Caco-2 (cell line): ENCODE results near the gene FOXL3. TPM values are rescaled to one million over a fixed set of nuclear protein-coding genes. Genes with fewer than 3 reads are reported as not detected.

Source experiments
- BruUV-seq: library from RNA; stranded (reverse); fragments of 400-500 nt; replicated peaks from 2 replicates; lab custom pipeline; 2021; lab: Mats Ljungman, UMichigan
- CTCF ChIA-PET: fragments of 300-600 bp; sonication (Branson Sonifier 250); formaldehyde crosslinking; loops from one replicate; lab custom pipeline; 2022; ENCODE audit warnings: antibody characterized with exemption; lab: Charles Lee
- POLR2A ChIA-PET: fragments of 300-600 bp; sonication (Branson Sonifier 250); formaldehyde crosslinking; loops from one replicate; lab custom pipeline; 2022; ENCODE audit warnings: antibody characterized with exemption; lab: Charles Lee
- DNase-seq, 2 experiments: peaks; one replicate each; pipeline versions ENCODE4 v3.0.0 to v3.0.0-alpha.2; 2020 to 2022
- H3K27me3 ChIP-seq: replicated peaks from 2 replicates; pipeline ENCODE4 v1.6.0; 2011; ENCODE audit warnings: low read length; ENCODE audit not compliant: control insufficient read depth, insufficient read depth
- H3K36me3 ChIP-seq: 2 replicates; pipeline ENCODE4 v1.5.1; 2011; ENCODE audit warnings: low read length; ENCODE audit not compliant: control insufficient read depth, insufficient read depth
- H3K4me1 ChIP-seq: fragments of 250-450 bp; sonication (Bioruptor Pico); 2 replicates; pipeline ENCODE4 v1.5.1; 2020; ENCODE audit warnings: mild to moderate bottlenecking
- H3K4me3 ChIP-seq: 2 replicates; pipeline ENCODE4 v1.5.1; 2011; ENCODE audit warnings: low read depth, mild to moderate bottlenecking, control low read depth, low read length
- H3K9me3 ChIP-seq: fragments of 250-450 bp; sonication (Bioruptor Pico); 2 replicates; pipeline ENCODE4 v1.5.1; 2020; ENCODE audit warnings: mild to moderate bottlenecking, moderate library complexity
- H3K27ac Mint-ChIP-seq: one replicate; pipeline ENCODE4 v1.8.0; 2022; ENCODE audit warnings: mixed read lengths; ENCODE audit not compliant: unreplicated experiment
- H3K27me3 Mint-ChIP-seq: one replicate; pipeline ENCODE4 v1.8.0; 2022; ENCODE audit warnings: mixed read lengths; ENCODE audit not compliant: insufficient read depth, unreplicated experiment
- H3K36me3 Mint-ChIP-seq: one replicate; pipeline ENCODE4 v1.8.0; 2022; ENCODE audit warnings: mild to moderate bottlenecking, mixed read lengths; ENCODE audit not compliant: insufficient read depth, unreplicated experiment
- H3K4me1 Mint-ChIP-seq: one replicate; pipeline ENCODE4 v1.8.0; 2022; ENCODE audit warnings: low read depth, mixed read lengths; ENCODE audit not compliant: unreplicated experiment
- H3K4me3 Mint-ChIP-seq: one replicate; pipeline ENCODE4 v1.8.0; 2022; ENCODE audit warnings: mild to moderate bottlenecking, moderate library complexity, mixed read lengths; ENCODE audit not compliant: unreplicated experiment
- H3K9me3 Mint-ChIP-seq: one replicate; pipeline ENCODE4 v1.8.0; 2022; ENCODE audit warnings: mixed read lengths; ENCODE audit not compliant: unreplicated experiment
- intact Hi-C: fragments of 100-400 bp; cut with micrococcal nuclease; formaldehyde crosslinking; loops from one replicate; pipeline ENCODE4 v1.10.0; 2022; ENCODE audit not compliant: unreplicated experiment
- total RNA-seq: library from RNA; stranded (reverse); gene quantifications from 2 replicates; pipeline ENCODE4 v1.2.3, GENCODE V29; 2022
- TF ChIP-seq, protein P1 (sequence below), 2 experiments: fragments of 200-600 bp in 1 of 2; IDR thresholded peaks; 1 replicate in 1 of 2; 2 replicates in 1 of 2; pipeline versions ENCODE4 v1.5.1 to v1.8.0; 2011 to 2022; ENCODE audit warnings: antibody characterized with exemption in 1 of 2, control low read depth in 1 of 2, inconsistent platforms in 1 of 2, low read depth in 1 of 2, low read length in 1 of 2, mild to moderate bottlenecking in 1 of 2, moderate library complexity in 1 of 2; ENCODE audit not compliant: insufficient read depth in 1 of 2, severe bottlenecking in 1 of 2, unreplicated experiment in 1 of 2

Gene FOXL3
- total RNA-seq, 1 experiment from 2014 or later = not detected

DNA sequence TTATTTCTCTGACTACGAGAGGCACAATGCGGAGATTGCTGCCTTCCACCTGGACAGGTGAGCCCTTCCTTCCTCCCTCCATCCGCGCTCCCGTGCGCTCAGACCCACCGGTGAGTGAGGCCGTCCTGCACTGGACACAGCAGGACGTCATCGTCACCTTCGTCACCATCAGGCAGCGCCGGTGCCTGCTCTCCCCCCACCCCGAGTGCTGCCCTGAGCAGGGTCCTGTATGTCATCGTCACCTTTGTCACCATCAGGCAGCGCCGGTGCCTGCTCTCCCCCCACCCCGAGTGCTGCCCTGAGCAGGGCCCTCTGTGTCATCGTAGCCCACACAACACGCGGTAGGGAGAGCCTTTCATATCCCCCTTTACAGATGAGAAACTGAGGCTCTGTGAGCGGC is 43.5 kb upstream of the FOXL3 start:
- Histone ChIP-seq H3K4me3 (no peak overlapping the region), H3K36me3 (no peaks in the 10 kb centered on the region), H3K9me3 (no peaks in the 10 kb centered on the region), H3K4me1 (no peaks in the 10 kb centered on the region), H3K27me3 (no peaks in the 10 kb centered on the region)
- intact Hi-C loops = no loop called here
- Mint-ChIP-seq H3K27me3 (no peaks in the 10 kb centered on the region), H3K27ac (no peak overlapping the region), H3K9me3 (no peaks in the 10 kb centered on the region), H3K4me1 (no peaks in the 10 kb centered on the region), H3K4me3 (no peak overlapping the region), H3K36me3 (no peaks in the 10 kb centered on the region)
- no TSS peak for BruUV-seq
- ChIA-PET CTCF (no interaction called here), POLR2A (no interaction called here)
- no peak for DNase-seq
- TF ChIP-seq, protein P1, sequence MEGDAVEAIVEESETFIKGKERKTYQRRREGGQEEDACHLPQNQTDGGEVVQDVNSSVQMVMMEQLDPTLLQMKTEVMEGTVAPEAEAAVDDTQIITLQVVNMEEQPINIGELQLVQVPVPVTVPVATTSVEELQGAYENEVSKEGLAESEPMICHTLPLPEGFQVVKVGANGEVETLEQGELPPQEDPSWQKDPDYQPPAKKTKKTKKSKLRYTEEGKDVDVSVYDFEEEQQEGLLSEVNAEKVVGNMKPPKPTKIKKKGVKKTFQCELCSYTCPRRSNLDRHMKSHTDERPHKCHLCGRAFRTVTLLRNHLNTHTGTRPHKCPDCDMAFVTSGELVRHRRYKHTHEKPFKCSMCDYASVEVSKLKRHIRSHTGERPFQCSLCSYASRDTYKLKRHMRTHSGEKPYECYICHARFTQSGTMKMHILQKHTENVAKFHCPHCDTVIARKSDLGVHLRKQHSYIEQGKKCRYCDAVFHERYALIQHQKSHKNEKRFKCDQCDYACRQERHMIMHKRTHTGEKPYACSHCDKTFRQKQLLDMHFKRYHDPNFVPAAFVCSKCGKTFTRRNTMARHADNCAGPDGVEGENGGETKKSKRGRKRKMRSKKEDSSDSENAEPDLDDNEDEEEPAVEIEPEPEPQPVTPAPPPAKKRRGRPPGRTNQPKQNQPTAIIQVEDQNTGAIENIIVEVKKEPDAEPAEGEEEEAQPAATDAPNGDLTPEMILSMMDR (IDR thresholded peaks at IDR 0.05; ENCODE audit: insufficient read depth in 1 of 2, low read depth in 1 of 2, low read length in 1 of 2, severe bottlenecking in 1 of 2, unreplicated experiment in 1 of 2) = no peak

DNA sequence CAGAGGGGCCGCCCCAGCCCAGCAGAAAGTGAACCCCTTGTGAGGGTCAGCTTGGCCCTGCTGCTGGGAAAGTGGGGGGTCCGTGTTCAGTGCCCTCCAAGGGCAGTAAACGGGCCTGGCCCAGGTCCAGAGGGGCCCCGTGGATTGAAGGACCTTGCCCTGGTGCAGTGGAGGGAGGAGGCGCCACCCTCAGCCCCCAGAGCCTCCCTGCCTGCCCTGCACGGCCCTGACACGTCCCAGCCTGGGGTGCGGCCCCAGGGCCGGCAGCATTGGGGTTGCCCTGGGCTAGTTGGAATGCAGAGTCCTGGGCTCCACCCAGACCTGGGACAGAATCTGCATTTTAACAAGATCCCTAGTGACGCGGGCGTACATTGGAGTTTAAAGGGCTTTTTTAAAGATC is 42.8 kb upstream of the FOXL3 start:
- Mint-ChIP-seq H3K27ac (no peak overlapping the region), H3K27me3 (no peaks in the 10 kb centered on the region), H3K9me3 (no peaks in the 10 kb centered on the region), H3K4me3 (no peak overlapping the region), H3K4me1 (no peaks in the 10 kb centered on the region), H3K36me3 (peaks cover 7% of the 10 kb centered on the region)
- intact Hi-C loops = no loop called here
- no peak for DNase-seq
- no peaks in the 10 kb centered on the region for H3K4me1 ChIP-seq
- no peak overlapping the region for H3K4me3 ChIP-seq
- TF ChIP-seq, protein P1 (IDR thresholded peaks at IDR 0.05; ENCODE audit: insufficient read depth in 1 of 2, low read depth in 1 of 2, low read length in 1 of 2, severe bottlenecking in 1 of 2, unreplicated experiment in 1 of 2) = no peak
- ChIA-PET POLR2A (no interaction called here), CTCF (no interaction called here)
- no peaks in the 10 kb centered on the region for H3K27me3 ChIP-seq
- no peaks in the 10 kb centered on the region for H3K36me3 ChIP-seq
- H3K9me3 ChIP-seq = no peaks in the 10 kb centered on the region
- no TSS peak for BruUV-seq

DNA sequence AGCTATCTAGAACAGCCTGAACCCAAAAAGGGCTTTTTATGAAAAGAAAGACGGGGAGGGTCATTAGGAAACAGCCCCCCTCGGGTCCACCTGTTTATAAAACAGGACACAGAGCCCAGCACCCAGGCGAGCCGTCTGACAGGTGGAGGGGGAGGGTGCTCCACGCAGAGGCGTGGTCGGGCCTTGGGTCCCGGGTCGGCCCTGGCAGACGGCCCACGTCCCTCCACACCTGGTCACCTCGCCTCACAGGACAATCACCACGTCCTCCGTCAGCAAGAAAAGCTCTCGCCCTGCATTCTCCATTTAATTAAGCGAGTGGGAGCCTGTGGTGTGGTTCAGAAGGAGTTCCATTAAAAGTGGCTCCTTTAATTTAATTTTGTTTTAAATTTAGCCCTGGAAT is 42.3 kb upstream of the FOXL3 start:
- ChIA-PET POLR2A (no interaction called here), CTCF (no interaction called here)
- peaks cover 7% of the 10 kb centered on the region for H3K36me3 Mint-ChIP-seq
- no peaks in the 10 kb centered on the region for H3K4me1 Mint-ChIP-seq
- no peak overlapping the region for H3K4me3 Mint-ChIP-seq
- no TSS peak for BruUV-seq
- Histone ChIP-seq H3K4me1 (no peaks in the 10 kb centered on the region), H3K4me3 (no peak overlapping the region), H3K36me3 (no peaks in the 10 kb centered on the region; the same call in 1 of the 2 replicates), H3K27me3 (no peaks in the 10 kb centered on the region), H3K9me3 (no peaks in the 10 kb centered on the region)
- intact Hi-C loops = no loop called here
- H3K27me3 Mint-ChIP-seq = no peaks in the 10 kb centered on the region
- TF ChIP-seq, protein P1 (IDR thresholded peaks at IDR 0.05; ENCODE audit: insufficient read depth in 1 of 2, low read depth in 1 of 2, low read length in 1 of 2, severe bottlenecking in 1 of 2, unreplicated experiment in 1 of 2) = no peak
- H3K27ac Mint-ChIP-seq = no peak overlapping the region
- DNase-seq = no peak
- no peaks in the 10 kb centered on the region for H3K9me3 Mint-ChIP-seq
